Lung (tissue), 12 donors: ENCODE measurements around the gene TRIM2. TPM values are rescaled to one million over a fixed set of nuclear protein-coding genes. Genes with fewer than 3 reads are reported as not detected.

Source experiments
- ATAC-seq: fragments of 200-7000 bp; cut with Tn5 transposase; one replicate; pipeline ENCODE4 v1.9.1; 2020; ENCODE audit warnings: moderate number of reproducible peaks; ENCODE audit not compliant: insufficient read depth, low FRiP score
- DNase-seq, 3 donors: peaks; one replicate each; pipeline ENCODE4 v3.0.0-alpha.2; 2013 to 2017
- H3K27ac ChIP-seq, 2 donors: one replicate each; pipeline ENCODE4 v1.5.1; 2013; ENCODE audit warnings: mild to moderate bottlenecking in 2 of 2, moderate library complexity in 2 of 2, control low read depth in 1 of 2, inconsistent platforms in 1 of 2, low read depth in 1 of 2, low read length in 1 of 2
- H3K27me3 ChIP-seq, 3 donors: one replicate each; pipeline ENCODE4 v1.5.1; 2013; ENCODE audit warnings: low read length in 2 of 3; ENCODE audit not compliant: control insufficient read depth in 3 of 3, insufficient read depth in 3 of 3
- H3K36me3 ChIP-seq, 4 donors: one replicate each; pipeline ENCODE4 v1.5.1; 2013; ENCODE audit warnings: low read length in 4 of 4, mild to moderate bottlenecking in 1 of 4, moderate library complexity in 1 of 4; ENCODE audit not compliant: control insufficient read depth in 4 of 4, insufficient read depth in 4 of 4
- H3K4me1 ChIP-seq, 5 donors: one replicate each; pipeline ENCODE4 v1.5.1; 2013; ENCODE audit warnings: low read length in 5 of 5, mild to moderate bottlenecking in 2 of 5, moderate library complexity in 1 of 5; ENCODE audit not compliant: control insufficient read depth in 5 of 5, insufficient read depth in 5 of 5
- H3K4me3 ChIP-seq: one replicate; pipeline ENCODE4 v1.5.1; 2013; ENCODE audit warnings: mild to moderate bottlenecking, control low read depth, moderate library complexity
- H3K9ac ChIP-seq, 2 donors: one replicate each; pipeline ENCODE4 v1.5.1; 2013; ENCODE audit warnings: low read length in 2 of 2, control low read depth in 1 of 2; ENCODE audit not compliant: insufficient read depth in 1 of 2
- H3K9me3 ChIP-seq, 4 donors: one replicate each; pipeline ENCODE4 v1.5.1; 2013; ENCODE audit warnings: low read length in 3 of 4, mild to moderate bottlenecking in 1 of 4, moderate library complexity in 1 of 4; ENCODE audit not compliant: control insufficient read depth in 4 of 4, insufficient read depth in 3 of 4
- CTCF ChIP-seq: IDR thresholded peaks from 2 replicates; pipeline ENCODE4 v1.5.1; 2012; ENCODE audit warnings: mild to moderate bottlenecking; ENCODE audit errors: control extremely low read depth, extremely low read depth
- WGBS, 2 donors: extraction: QIAGEN DNeasy Blood & Tissue Kit; methylation state at CpG; one replicate each; pipeline ENCODE4 v1.1.7; 2013; 5-methylcytosine and 5-hydroxymethylcytosine counted together
- polyA plus RNA-seq, 2 donors: library from polyadenylated mRNA; stranded (reverse); fragments of 200-250 nt; gene quantifications; one replicate each; pipeline ENCODE4 v1.2.1, GENCODE V29; 2013
- total RNA-seq, 2 donors: library from RNA; depleted of rRNA in 1 of 2; stranded (reverse); fragments of >200 nt in 1 of 2; gene quantifications; one replicate each; pipeline ENCODE4 v1.2.1, GENCODE V29; 2014 to 2021
- donor health status: control.
- donor health status: control.
- donor health status: Bipolar disorder and iron deficiency.
- donor health status: healthy.
- donor health status: DM: yes; HTN: yes; CAD: no.

Gene TRIM2
- total and polyA plus RNA-seq, 4 donors: 9.1 to 74.0 (median 38.1) TPM

- DNase-seq: peak in 2 of 3 donors; percentile 40 to 52
- H3K4me1 ChIP-seq: peaks cover 0 to 29% (median 3%) of the 10 kb centered on the region in 5 donors
- H3K27me3 ChIP-seq: no peaks in the 10 kb centered on the region
- H3K9me3 ChIP-seq: no peaks in the 10 kb centered on the region
- H3K4me3 ChIP-seq: no peak overlapping the region
- no peak for TF ChIP-seq CTCF
- ATAC-seq: no peak
- no peak overlapping the region for H3K27ac ChIP-seq
- no peak overlapping the region for H3K9ac ChIP-seq
- H3K36me3 ChIP-seq: no peaks in the 10 kb centered on the region
Observed at GRCh38 chr4:153215921-153216320, 11.7 kb downstream of the TRIM2 start.

- Histone ChIP-seq H3K27ac (no peak overlapping the region), H3K4me3 (no peak overlapping the region), H3K4me1 (peaks cover 0 to 23% (median 8%) of the 10 kb centered on the region in 5 donors), H3K9ac (no peak overlapping the region), H3K27me3 (no peaks in the 10 kb centered on the region), H3K9me3 (no peaks in the 10 kb centered on the region), H3K36me3 (no peaks in the 10 kb centered on the region)
- no peak for TF ChIP-seq CTCF
- DNase-seq (no peak), ATAC-seq (no peak)
- WGBS, 2 donors: 73 to 81% methylated on average over 4 of the region's 4 CpGs
Observed at GRCh38 chr4:153216546-153216945, 12.3 kb downstream of the TRIM2 start.

GRCh38 chr4:153217440-153217839 is 13.2 kb downstream of the TRIM2 start:
- Histone ChIP-seq H3K4me3 (no peak overlapping the region), H3K9ac (no peak overlapping the region), H3K27ac (no peak overlapping the region), H3K9me3 (no peaks in the 10 kb centered on the region), H3K36me3 (no peaks in the 10 kb centered on the region), H3K27me3 (no peaks in the 10 kb centered on the region), H3K4me1 (peaks cover 0 to 26% (median 12%) of the 10 kb centered on the region in 5 donors)
- ATAC-seq (peak; percentile 20), DNase-seq (no peak)
- no peak for TF ChIP-seq CTCF

- no peaks in the 10 kb centered on the region for H3K27me3 ChIP-seq
- TF ChIP-seq CTCF: no peak
- H3K27ac ChIP-seq: no peak overlapping the region
- 76 to 90% methylated on average over 3 of the region's 3 CpGs for WGBS, 2 donors
- peaks cover 1 to 31% (median 14%) of the 10 kb centered on the region in 5 donors for H3K4me1 ChIP-seq
- no peak overlapping the region for H3K4me3 ChIP-seq
- H3K36me3 ChIP-seq: no peaks in the 10 kb centered on the region
- no peak overlapping the region for H3K9ac ChIP-seq
- ATAC-seq: no peak
- peak in 1 of 3 donors; percentile 56 for DNase-seq
- H3K9me3 ChIP-seq: no peaks in the 10 kb centered on the region
Observed at GRCh38 chr4:153218961-153219360, 14.7 kb downstream of the TRIM2 start.
